K562 (cell line): ENCODE measurements around the gene RALGPS1. TPM values are rescaled to one million over a fixed set of nuclear protein-coding genes. Genes with fewer than 3 reads are reported as not detected.

Experiments used
- ATAC-seq: fragments of 200-7000 bp; cut with Tn5 transposase; 3 replicates; pipeline ENCODE4 v1.9.1; 2020; ENCODE audit warnings: moderate library complexity
- BruUV-seq: library from RNA; stranded (reverse); fragments of 400-500 nt; replicated peaks from 2 replicates; lab custom pipeline; 2021; lab: Mats Ljungman, UMichigan
- CTCF ChIA-PET: fragments of 300-600 bp; formaldehyde crosslinking; extraction: SDS; loops from one replicate; lab custom pipeline; 2021; ENCODE audit warnings: low intra/inter-chr PET ratio; lab: Yijun Ruan, JAX
- POLR2A ChIA-PET: fragments of 300-600, 350-650 bp; sonication (Branson Sonifier 250); formaldehyde crosslinking; extraction: SDS; loops from one replicate; lab custom pipeline; 2021; ENCODE audit warnings: antibody characterized with exemption, inconsistent platforms; lab: Yijun Ruan, JAX
- DNase-seq, 4 experiments: peaks; one replicate each; pipeline versions ENCODE4 v3.0.0 to v3.0.0-alpha.2; 2011 to 2018; ENCODE audit warnings: low spot score in 3 of 4, mixed read lengths in 3 of 4; ENCODE audit errors: extremely low read depth in 1 of 4
- FAIRE-seq: peaks from 2 replicates; lab custom pipeline; 2011; peaks lifted over from hg19 to GRCh38; lab: Jason Lieb, UNC
- H2AFZ ChIP-seq: 2 replicates; pipeline ENCODE4 v1.6.0; 2011; ENCODE audit warnings: low read depth, low read length, control low read depth, inconsistent platforms
- H3K27ac ChIP-seq: fragments of 200-600 bp; 3 replicates; pipeline ENCODE4 v1.8.0; 2011; ENCODE audit warnings: low read depth, mild to moderate bottlenecking, control low read depth, inconsistent platforms, low read length, moderate library complexity, mixed read lengths; ENCODE audit errors: extremely low read depth
- H3K27me3 ChIP-seq, 2 experiments: fragments of 300-600 bp in 1 of 2; 2 replicates in 1 of 2; 3 replicates in 1 of 2; pipeline versions ENCODE4 v1.6.0 to v1.8.0; 2011; ENCODE audit warnings: inconsistent platforms in 2 of 2, low read length in 2 of 2, mild to moderate bottlenecking in 1 of 2, mixed read lengths in 1 of 2, moderate library complexity in 1 of 2; ENCODE audit not compliant: control insufficient read depth in 2 of 2, insufficient read depth in 2 of 2
- H3K36me3 ChIP-seq: fragments of 300-600 bp; 3 replicates; pipeline ENCODE4 v1.8.0; 2011; ENCODE audit warnings: mild to moderate bottlenecking, low read length, inconsistent platforms; ENCODE audit not compliant: control insufficient read depth, insufficient read depth
- H3K4me1 ChIP-seq, 2 experiments: fragments of 200-600 bp in 1 of 2; replicated peaks in 1 of 2; 2 replicates in 1 of 2; 3 replicates in 1 of 2; pipeline versions ENCODE4 v1.5.1 to v1.8.0; 2011; ENCODE audit warnings: inconsistent platforms in 2 of 2, low read length in 2 of 2, mild to moderate bottlenecking in 1 of 2, mixed read lengths in 1 of 2, moderate library complexity in 1 of 2; ENCODE audit not compliant: control insufficient read depth in 2 of 2, insufficient read depth in 2 of 2
- H3K4me2 ChIP-seq: 2 replicates; pipeline ENCODE4 v1.6.1; 2011; ENCODE audit warnings: low read length, control low read depth, inconsistent platforms, mixed read lengths; ENCODE audit not compliant: insufficient read depth
- H3K4me3 ChIP-seq: fragments of 200-600 bp; sonication (generic), shearing (Covaris generic); 2 replicates; pipeline ENCODE4 v1.5.1; 2016; ENCODE audit warnings: control low read depth, inconsistent platforms
- H3K79me2 ChIP-seq: fragments of 200-600 bp; 3 replicates; pipeline ENCODE4 v1.8.0; 2011; ENCODE audit warnings: low read length, inconsistent platforms; ENCODE audit not compliant: control insufficient read depth, insufficient read depth
- H3K9ac ChIP-seq, 2 experiments: 2 replicates each; pipeline versions ENCODE4 v1.6.0 to v1.6.1; 2011; ENCODE audit warnings: low read depth in 2 of 2, low read length in 2 of 2, control low read depth in 1 of 2, inconsistent platforms in 1 of 2, mild to moderate bottlenecking in 1 of 2, mixed read lengths in 1 of 2; ENCODE audit not compliant: insufficient read depth in 1 of 2
- H3K9me1 ChIP-seq: one replicate; pipeline ENCODE4 v1.6.0; 2011; ENCODE audit warnings: inconsistent platforms, mild to moderate bottlenecking, low read length, moderate library complexity; ENCODE audit not compliant: control insufficient read depth, insufficient read depth
- H3K9me3 ChIP-seq: replicated peaks from 2 replicates; pipeline ENCODE4 v1.5.1; 2011; ENCODE audit warnings: low read depth, low read length, inconsistent platforms; ENCODE audit not compliant: control insufficient read depth, insufficient read depth
- H4K20me1 ChIP-seq: replicated peaks from 2 replicates; pipeline ENCODE4 v1.6.1; 2011; ENCODE audit warnings: low read length, inconsistent platforms, mixed read lengths; ENCODE audit not compliant: control insufficient read depth, insufficient read depth
- EP300 ChIP-seq: IDR thresholded peaks from 2 replicates; pipeline ENCODE4 v1.6.1; 2012; ENCODE audit warnings: low read length, improper control_type of control experiment
- FOSL1 ChIP-seq: fragments of 200-800 bp; sonication (Bioruptor generic); conservative IDR thresholded peaks from 2 replicates; pipeline ENCODE4 v1.6.1; 2016; ENCODE audit warnings: missing genetic modification characterization, missing compliant biosample characterization
- TCFL5 ChIP-seq: fragments of 250-450 bp; sonication (Bioruptor Pico); conservative IDR thresholded peaks from 2 replicates; pipeline ENCODE4 v1.6.1; 2021; ENCODE audit warnings: mild to moderate bottlenecking, moderate library complexity, matching md5 sums
- WGBS: fragments of 100-300 bp; shearing (Covaris generic); methylation state at CpG from one replicate; pipeline ENCODE4 v1.1.6; 2016; ENCODE audit warnings: low coverage, mixed read lengths; ENCODE audit not compliant: insufficient coverage; ENCODE audit errors: missing lambda C conversion rate; 5-methylcytosine and 5-hydroxymethylcytosine counted together
- in situ Hi-C: fragments of 300-500 bp; cut with MboI; formaldehyde crosslinking; loops from 4 replicates; pipeline ENCODE4 v1.15.0; 2018; ENCODE audit warnings: inconsistent platforms, mixed read lengths
- intact Hi-C: fragments of 100-400 bp; cut with micrococcal nuclease; formaldehyde crosslinking; loops from 2 replicates; pipeline ENCODE4 v1.14.2; 2022
- polyA plus RNA-seq, 8 experiments: library from polyadenylated mRNA; depleted of rRNA in 4 of 8; stranded (reverse) in 5 of 8; unstranded in 3 of 8; fragments of >200 nt; fragmentation: Nextera tagmentation in 2 of 8; fragmentation: Illumina TruSeq in 1 of 8; extraction: Ambion mirVana in 2 of 8; extraction: Trizol in 1 of 8; gene quantifications; 2 replicates each; pipeline versions ENCODE4 v1.2.1 to v1.2.3, GENCODE V29; 2011 to 2014; ENCODE audit warnings: inconsistent platforms in 1 of 8, missing spikeins in 1 of 8
- total RNA-seq, 7 experiments: library from RNA; depleted of rRNA in 6 of 7; stranded (reverse); fragments of >200 nt in 6 of 7; fragmentation: Illumina TruSeq in 2 of 7; extraction: Trizol in 2 of 7; gene quantifications; 2 replicates each; pipeline versions ENCODE4 v1.2.1 to v1.2.3, GENCODE V29; 2011 to 2021; ENCODE audit warnings: low replicate concordance in 1 of 7
- TF ChIP-seq, protein P1 (sequence below): fragments of 450-650 bp; formaldehyde crosslinking; IDR thresholded peaks from 2 replicates; pipeline ENCODE4 v1.4.0; 2020; ENCODE audit warnings: mild to moderate bottlenecking, moderate library complexity
- TF ChIP-seq, protein P2 (sequence below): fragments of 250-450 bp; sonication (Bioruptor Pico); IDR thresholded peaks from 2 replicates; pipeline ENCODE4 v1.8.0; 2022; ENCODE audit warnings: moderate library complexity, mild to moderate bottlenecking, inconsistent platforms

RALGPS1 gene
- total and polyA plus RNA-seq, 9 of the 15 experiments (the other 6 are each of a cell fraction or from before 2014, with no cell fraction given): 0.04 to 2.6 (median 1.5) TPM

DNA sequence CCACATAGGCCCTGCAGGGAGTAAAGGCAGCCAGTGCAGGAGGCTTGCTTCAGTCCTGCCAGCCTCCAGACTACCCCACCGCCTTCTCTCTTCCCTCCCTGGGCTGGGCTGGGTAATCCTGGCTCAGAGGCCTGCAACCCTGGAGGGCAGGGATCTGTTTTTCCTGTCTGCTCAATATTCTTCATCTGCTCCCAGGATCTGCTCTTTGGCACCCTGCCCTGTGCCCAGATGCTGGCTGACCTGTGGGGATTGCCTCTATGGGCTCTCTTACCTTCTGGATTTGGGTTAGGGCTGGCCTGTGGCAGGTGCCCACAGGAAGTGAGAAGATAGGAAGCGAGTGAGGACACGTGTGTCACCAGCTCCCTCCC is 215.1 kb downstream of the RALGPS1 start:
- Histone ChIP-seq H3K4me1 (peaks cover 9 to 21% of the 10 kb centered on the region in 2 experiments), H3K9me1 (no peaks in the 10 kb centered on the region), H3K79me2 (no peaks in the 10 kb centered on the region), H3K4me2 (peak overlapping the region; percentile 26; the same call in 1 of the 2 replicates), H3K9ac (peak overlapping the region in 1 of 2 experiments; percentile 63; a peak in 2 of 4 replicates), H3K4me3 (no peak overlapping the region), H3K27ac (no peak overlapping the region), H2AFZ (no peak overlapping the region), H4K20me1 (0 out of 2 replicates have a peak, but pooled peaks cover 3% of the 10 kb centered on the region), H3K36me3 (no peaks in the 10 kb centered on the region), H3K27me3 (peaks cover 13 to 36% of the 10 kb centered on the region in 2 experiments; a peak in 3 of 5 replicates), H3K9me3 (no peaks in the 10 kb centered on the region)
- in situ Hi-C loops (no loop called here), intact Hi-C loops (loop anchor here (2.0 kb wide), 1 partner anchor 65 kb away; no protein-coding TSS in a partner anchor)
- FAIRE-seq (no peak), ATAC-seq (no peak; the same call in 2 of the 3 replicates), DNase-seq (no peak)
- ChIA-PET POLR2A (interaction anchor here (0.9 to 1.8 kb wide), 5 partner anchors 9 to 36 kb away, joined by 3 to 6 read pairs (median 3); no protein-coding TSS in a partner anchor), CTCF (interaction anchor here (0.7 kb wide), 1 partner anchor 16 kb away, joined by 3 read pairs; no protein-coding TSS in a partner anchor)
- BruUV-seq: no TSS peak
- TF ChIP-seq FOSL1 (tag) (0 out of 2 replicates have a peak, but pooled peaks have one; percentile 34), TCFL5 (CRISPR knock-in tag) (no peak), EP300 (no peak)
- TF ChIP-seq, protein P1, sequence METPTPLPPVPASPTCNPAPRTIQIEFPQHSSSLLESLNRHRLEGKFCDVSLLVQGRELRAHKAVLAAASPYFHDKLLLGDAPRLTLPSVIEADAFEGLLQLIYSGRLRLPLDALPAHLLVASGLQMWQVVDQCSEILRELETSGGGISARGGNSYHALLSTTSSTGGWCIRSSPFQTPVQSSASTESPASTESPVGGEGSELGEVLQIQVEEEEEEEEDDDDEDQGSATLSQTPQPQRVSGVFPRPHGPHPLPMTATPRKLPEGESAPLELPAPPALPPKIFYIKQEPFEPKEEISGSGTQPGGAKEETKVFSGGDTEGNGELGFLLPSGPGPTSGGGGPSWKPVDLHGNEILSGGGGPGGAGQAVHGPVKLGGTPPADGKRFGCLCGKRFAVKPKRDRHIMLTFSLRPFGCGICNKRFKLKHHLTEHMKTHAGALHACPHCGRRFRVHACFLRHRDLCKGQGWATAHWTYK (CRISPR knock-in tag): 0 out of 2 replicates have a peak, but pooled peaks have one; percentile 3
- TF ChIP-seq, protein P2, sequence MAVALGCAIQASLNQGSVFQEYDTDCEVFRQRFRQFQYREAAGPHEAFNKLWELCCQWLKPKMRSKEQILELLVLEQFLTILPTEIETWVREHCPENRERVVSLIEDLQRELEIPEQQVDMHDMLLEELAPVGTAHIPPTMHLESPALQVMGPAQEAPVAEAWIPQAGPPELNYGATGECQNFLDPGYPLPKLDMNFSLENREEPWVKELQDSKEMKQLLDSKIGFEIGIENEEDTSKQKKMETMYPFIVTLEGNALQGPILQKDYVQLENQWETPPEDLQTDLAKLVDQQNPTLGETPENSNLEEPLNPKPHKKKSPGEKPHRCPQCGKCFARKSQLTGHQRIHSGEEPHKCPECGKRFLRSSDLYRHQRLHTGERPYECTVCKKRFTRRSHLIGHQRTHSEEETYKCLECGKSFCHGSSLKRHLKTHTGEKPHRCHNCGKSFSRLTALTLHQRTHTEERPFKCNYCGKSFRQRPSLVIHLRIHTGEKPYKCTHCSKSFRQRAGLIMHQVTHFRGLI: no peak
- WGBS: 13% methylated on average over 3 of the region's 3 CpGs
